Measurements from ENCODE around the gene PRAME. TPM values are rescaled to one million over a fixed set of nuclear protein-coding genes. Genes with fewer than 3 reads are reported as not detected.
"Not testable (repeated sequence)": the region's sequence is repeated elsewhere in the genome, so short reads cannot be mapped to it uniquely, and the experiment has no call there.

The PRAME gene
- polyA plus RNA-seq, 4 donors: 0.54 to 1.5 (median 1.3) TPM

DNA sequence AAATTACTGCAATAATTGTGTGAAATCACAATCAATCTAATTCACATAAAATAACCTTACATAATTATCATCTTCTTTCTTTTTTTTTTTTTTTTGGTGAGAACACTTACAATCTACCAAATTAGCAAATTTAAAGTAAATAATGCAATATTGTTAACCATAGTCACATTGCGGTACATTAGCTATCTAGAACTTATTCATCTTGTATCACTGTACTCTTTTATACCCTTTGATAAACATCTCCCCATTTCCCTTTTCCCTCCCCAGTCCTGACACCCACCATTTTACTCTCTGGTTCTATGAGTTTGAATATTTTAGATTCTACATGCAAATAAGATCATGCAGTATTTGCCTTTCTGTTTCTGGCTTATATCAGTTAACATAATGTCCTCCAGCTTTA, 24.0 kb upstream of the PRAME start:
- DNase-seq (ENCODE audit: low read depth in 4 of 4, low spot score in 3 of 4): no peak

DNA sequence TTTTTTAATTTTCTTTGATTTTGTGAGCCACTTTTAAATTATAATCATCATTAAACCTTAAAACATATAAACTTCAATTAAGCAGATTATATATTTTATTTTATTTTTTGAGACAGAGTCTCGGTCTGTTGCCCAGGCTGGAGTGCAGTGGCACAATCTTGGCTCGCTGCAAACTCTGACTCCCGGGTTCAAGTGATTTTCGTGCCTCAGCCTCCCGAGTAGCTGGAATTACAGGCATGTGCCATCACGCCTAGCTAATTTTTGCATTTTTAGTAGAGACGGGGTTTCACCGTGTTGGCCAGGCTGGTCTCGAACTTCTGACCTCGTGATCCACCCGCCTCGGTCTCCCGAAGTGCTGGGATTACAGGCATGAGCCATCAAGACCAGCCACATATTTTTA, 22.5 kb upstream of the PRAME start:
- DNase-seq (ENCODE audit: low read depth in 4 of 4, low spot score in 3 of 4): not testable (repeated sequence)

DNA sequence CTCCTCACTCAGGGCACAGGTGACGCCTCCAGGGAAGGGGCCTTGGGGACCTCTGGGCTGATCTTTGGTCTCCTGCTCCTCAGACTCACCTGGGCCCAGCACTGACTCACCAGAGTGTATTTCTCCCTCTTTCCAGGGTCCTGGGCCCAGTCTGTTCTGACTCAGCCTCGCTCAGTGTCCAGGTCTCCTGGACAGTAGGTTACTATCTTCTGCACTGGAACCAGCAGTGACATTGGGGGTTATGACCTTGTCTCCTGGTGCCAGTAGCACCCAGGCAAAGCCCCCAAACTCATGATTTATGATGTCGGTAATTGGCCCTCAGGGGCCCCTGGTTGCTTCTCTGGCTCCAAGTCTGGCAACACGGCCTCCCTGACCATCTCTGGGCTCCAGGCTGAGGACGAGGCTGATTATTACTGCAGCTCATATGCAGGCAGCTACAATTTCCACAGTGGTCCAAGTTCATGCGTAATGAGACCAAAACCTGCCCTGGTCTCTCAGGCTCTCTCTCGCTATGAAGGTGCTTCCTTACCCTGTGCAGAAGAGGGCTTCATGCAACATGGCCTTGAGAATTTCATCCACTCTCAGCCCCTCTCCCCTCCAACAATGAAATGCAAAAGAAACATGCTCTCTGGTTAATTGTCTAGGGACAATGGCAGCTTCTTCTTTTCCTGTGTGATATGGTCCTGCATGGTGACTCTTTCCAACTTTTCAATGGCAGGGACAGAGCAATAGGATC, 21.0 kb upstream of the PRAME start:
- no peak for DNase-seq (ENCODE audit: low read depth in 4 of 4, low spot score in 3 of 4)

DNA sequence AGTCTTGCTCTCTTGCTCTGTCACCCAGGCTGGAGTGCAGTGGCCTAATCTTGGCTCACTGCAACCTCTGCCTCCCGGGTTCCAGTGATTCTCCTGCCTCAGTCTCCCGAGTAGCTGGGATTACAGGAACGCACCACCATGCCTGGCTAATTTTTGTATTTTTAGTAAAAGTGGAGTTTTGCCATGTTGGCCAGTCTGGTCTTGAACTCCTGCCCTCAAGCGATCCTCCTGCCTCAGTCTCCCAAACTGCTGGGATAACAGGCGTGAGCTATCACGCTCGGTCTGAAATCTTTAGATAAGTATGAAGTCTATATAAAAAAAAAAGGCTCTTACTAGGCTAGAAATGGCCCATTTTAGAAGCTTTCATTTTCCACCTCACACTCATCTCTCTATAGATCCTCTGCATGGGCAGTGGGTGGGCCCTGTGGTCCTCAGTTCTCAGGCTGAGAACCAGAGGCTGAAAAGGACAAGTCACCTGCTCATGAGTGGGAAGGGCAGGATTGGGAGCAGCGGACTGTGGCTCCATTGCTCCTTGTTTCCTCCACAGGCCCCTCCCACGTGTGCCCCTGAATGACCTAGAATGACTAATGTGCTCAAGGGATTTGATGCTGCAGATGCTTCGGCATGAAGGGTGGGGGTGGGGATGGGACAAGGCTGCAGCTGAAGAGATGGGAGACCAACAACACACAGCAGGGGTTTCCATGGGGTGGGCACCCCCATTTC, 19.8 kb upstream of the PRAME start:
- no peak for DNase-seq (ENCODE audit: low read depth in 4 of 4, low spot score in 3 of 4)

DNA sequence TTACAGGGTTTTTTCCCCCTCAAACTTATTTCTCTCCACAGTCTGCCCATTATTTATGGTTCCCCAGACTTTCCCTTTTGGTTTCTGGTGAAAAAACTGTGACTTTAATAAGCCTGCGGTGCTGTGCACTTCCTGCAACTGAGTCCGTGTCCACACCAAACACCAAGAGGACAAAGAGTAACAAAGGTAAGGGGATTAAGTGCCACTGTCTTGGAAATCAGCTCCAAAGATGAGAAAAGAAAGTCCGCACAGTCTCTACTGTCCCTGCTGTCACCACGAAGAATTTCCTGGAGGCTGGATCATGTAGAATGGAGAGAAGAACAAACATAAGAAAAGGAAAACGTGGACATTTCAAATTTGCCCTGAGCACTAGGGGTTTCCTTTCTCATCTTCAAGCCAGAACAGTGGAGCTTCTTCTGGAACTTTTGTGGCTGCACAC, 17.9 kb upstream of the PRAME start:
- no peak for DNase-seq (ENCODE audit: low read depth in 4 of 4, low spot score in 3 of 4)

DNA sequence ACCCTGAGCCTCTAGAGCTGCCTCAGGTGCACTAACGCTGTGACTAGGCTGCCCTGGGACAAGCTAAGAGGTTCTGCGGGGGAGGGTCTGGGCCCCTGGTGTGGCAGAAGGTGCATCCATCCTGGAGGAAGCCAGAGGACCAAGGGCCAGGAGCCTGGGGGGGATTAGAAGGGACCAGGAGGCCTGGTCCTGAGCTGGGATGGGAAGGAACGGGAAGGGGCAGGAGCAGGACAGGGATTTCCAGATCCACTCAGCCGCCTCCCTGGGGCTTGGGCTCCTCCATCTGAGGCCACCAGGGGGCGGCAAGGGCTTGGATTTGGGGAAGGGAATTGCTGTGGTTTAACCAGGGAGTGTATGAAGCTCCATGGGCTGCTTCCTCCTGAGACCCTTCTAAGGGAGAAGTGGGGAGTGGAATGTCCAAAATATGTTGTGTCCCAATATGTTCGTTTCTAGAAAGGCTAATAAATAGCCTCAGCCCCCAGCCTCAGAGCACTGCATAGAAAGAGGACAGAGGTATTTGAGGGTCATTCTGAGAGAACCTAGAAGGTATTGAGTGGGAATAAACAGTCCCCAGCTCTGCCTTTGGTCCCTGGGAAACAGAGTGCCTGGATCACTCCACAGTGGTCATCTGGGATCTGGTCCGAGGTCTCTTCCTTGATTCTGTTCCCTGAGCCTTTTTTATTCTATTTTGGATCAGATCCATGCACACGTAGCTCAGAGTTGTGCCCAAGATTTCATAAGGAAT, 17.4 kb upstream of the PRAME start:
- peak; percentile 20 to 33 (median 31) for DNase-seq (ENCODE audit: low read depth in 4 of 4, low spot score in 3 of 4)

DNA sequence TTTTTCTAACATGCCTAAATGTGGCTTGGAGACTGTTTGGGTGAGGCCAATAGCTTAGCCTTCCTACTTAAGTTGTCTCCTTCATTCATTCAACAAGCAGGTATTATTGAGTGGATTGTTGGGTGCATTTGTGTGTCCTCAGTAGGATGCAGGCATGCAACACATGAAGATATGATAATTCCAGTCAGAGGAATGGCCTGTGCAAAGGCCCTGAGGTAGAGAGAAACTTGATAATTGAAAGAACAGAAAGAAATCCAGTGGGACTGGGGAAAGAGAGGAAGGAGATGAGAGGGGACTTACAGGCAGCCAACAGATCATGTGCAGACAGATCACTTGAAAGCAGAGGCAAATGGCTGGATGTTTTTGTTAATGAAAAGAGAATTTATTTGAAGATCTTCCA, 15.3 kb upstream of the PRAME start:
- no peak for DNase-seq (ENCODE audit: low read depth in 4 of 4, low spot score in 3 of 4)

DNA sequence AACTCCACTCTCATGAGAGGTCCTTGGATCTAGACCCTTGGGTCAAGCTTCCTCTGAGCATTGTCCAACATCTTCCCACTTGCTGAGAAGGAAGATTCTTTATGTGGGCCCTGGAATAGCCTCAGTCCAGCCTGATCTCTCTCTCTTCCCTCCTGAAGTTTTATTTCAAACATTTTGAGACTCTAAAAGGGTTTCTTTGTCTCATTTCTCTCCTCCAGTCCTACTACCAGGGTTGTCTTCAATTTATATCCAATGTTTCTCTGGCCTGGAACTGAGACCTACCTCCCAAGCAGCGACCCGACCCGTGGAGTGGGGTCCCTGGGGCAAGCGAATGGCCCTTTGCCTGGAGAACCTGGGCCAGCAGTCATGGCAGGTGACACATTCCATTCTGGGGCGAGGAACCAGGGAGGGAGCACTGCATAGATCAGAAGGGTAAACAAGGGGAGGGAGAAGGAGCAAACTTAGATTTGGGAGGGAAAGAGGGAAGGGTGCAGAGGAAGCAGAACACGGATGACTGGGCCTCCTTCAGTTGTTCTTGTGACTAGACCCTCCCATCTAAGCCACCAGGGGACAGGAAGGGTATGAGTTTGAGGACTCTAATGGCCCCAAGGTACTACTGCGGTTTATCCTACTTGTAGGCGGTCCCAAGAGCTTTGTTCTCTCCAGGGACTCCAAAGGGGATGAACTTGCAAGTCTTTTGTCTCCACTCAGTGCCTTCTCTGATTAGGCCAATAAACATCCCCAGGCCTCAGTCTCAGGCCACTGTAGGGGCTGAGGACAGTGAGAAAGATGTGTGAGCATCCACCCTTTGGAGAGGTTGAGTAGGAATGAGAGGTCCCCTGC, 14.2 kb upstream of the PRAME start:
- no peak for DNase-seq (ENCODE audit: low read depth in 4 of 4, low spot score in 3 of 4)

DNA sequence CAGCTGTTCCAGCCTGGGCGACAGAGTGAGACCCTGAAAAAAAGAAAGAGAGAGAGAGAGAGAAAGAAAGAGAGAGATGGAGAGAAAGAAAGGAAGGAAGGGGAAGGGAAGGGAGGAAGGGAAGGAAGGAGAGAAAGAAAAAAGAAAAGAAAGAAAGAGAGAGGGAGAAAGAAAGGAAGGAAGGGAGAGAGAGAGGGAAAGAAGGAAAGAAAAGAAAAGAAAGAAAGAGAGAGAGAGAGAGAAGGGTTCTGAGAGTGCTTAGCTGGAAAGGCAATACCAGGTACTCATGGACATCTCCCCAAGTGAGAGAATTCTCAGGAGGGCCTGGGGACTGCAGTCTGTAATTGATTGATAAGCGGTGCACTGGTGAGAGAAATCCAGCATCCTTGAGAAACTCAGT, 12.8 kb upstream of the PRAME start:
- no peak for DNase-seq (ENCODE audit: low read depth in 4 of 4, low spot score in 3 of 4)

DNA sequence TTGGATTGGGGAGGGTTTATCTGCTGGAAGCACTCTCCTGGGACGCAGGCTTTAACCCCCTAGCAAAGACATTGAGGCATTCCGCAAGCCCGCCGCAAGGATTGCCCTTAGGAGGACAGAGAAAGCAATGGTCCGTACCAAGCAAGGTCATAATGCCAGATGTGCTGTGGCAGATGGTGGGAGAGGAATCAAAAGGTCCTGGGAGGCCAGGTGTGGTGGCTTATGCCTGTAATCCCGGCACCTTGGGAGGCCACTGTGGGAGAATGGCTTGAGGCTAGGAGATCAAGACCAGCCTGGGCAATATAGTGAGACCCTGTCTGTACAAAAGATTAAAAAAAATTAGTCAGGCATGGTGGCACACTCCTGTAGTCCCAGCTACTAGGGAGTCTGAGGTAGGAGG, 12.4 kb upstream of the PRAME start:
- DNase-seq (ENCODE audit: low read depth in 4 of 4, low spot score in 3 of 4): no peak

DNA sequence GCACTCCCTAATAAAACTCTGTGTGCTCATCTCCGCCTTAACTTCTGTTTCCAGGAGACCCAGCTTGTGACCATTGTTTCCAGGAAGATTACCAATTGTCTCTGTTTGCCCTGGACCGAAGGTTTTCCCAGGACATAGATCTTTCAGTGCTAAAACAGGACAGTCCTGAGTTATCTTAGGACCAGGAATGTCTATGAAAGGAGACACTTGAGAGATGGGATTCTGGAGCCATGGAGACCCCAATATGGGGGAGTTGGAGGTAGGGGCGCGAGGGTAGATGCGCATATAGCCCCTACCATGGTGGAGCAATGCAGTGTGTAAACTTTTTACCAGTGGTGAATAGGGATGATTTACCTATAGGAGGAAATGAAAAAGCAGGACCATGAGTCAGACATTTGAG, 10.2 kb upstream of the PRAME start:
- DNase-seq (ENCODE audit: low read depth in 4 of 4, low spot score in 3 of 4): no peak

DNA sequence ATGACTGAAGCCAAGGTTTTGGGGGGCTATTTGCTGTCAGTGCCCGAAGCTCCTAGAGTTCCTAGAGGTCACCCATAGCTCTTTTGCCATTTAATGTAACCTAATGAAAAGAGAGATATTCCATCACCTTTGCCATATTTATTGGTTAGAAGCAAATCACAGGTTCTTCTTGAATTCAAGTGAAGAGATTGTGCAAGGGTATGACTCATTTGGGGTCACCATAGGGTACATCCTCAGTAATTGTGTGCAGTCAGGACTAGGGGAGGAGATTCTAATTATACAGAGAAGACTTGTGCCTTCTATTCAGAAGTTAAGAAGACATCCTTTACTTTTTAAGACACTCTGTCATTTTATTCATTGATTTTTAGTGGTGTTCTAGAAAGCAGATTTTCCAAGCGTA, 6.9 kb upstream of the PRAME start:
- DNase-seq (ENCODE audit: low read depth in 4 of 4, low spot score in 3 of 4): no peak

DNA sequence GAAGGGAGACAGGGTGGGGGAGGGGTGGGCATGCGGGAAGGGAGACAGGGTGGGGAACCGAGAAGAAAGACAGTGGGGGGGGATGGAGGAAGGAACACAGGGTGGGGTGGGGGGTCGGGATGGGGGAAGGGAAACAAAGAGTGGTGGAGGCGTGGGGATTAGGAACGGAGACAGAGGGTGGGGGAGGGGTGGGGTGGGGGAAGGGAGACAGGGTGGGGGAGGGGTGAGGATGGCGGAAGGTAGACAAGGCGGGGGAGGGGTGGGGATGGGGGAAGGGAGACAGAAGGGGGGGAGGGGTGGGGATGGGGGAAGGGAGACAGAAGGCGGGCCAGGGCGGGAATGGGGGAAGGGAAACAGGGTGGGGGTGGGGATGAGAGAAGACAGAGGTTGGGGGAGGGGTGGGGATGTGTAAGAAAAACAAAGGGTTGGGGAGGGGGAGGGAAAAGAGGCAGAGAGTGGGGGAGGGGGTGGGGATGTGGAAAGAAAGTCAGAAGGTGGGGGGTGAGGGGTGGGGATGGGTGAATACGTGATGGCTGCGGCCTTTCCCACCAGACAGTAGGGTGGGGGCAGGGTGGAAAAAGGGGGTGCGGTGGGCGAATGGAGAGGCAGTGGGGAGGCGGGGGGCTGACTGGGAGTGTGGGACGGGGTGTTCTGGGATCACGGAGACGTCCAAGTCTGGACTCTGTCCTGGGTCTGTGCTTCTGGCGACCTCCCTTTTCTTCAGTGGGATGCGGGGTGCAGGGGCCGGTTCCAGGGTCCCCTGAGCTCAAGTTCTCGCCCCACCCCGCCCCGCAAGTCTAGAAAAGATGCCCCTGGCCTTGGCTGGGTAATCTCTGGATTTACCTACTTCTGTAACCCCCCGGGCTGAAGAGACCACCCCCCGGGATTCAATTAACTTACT, 744 bp downstream of the PRAME start:
- no peak for DNase-seq (ENCODE audit: low read depth in 4 of 4, low spot score in 3 of 4)

DNA sequence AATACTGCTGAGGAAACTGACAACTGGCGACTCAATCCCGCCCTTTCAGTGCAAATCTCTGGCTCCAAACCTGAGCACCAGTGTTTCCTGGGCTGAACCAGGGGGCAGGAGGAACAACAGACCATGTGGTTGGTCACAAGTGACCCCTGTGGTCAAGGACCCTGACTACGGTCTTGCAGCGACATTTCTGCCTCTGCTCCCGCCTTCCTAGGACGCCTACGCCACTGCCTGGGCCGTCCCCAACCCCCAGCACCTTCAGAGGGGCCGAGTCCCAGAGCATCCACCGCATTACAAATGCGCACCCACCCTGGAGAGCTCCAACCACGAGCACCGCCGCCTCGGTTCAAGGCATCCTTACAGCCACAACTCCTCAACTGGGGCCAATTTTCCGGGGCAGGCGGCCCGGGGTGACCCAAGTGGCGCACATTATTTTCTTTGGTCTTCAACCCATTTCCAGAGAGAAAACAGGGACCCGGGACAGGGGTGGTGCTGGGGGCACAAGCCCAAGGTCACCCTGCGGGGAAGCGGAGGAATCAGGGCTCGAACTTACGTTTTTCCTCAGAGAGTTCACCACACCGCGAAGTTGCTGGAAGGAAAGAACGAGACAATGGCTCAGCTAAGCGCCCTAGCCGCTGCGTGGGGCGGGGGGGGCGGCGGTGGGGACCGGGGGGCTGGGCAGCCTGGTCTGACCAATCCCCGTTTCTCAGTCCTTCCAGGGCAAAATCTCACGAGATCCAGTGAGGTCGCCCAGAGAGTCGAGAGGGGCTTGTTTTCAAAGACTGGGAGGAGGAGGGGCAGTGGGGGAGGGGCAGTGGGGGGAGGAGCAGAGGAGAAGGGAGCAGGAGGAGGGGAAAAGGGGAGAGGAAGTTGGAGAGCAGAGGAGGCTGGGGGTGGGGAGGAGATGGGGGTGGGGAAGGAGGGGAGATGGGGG, 1.8 kb downstream of the PRAME start:
- no peak for DNase-seq (ENCODE audit: low read depth in 4 of 4, low spot score in 3 of 4)

DNA sequence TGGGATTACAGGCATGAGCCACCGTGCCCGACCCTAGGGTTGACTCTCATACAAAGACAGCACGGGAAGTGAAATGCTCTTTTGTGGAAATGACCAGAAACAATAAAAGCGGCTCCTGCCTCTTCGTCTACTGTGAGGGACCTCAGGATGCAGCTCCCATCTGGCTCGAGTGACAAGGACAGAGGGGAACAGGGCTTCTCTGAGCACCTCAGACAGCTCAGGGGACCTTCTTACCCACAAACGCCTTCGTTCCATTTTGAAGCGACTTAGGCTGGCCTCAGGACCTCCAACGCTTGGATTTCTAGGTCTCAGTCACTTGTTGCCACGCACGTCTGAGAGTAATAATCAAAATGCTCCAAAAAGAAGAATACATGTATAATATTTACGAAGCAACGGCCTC, 2.5 kb downstream of the PRAME start:
- DNase-seq (ENCODE audit: low read depth in 4 of 4, low spot score in 3 of 4): no peak

DNA sequence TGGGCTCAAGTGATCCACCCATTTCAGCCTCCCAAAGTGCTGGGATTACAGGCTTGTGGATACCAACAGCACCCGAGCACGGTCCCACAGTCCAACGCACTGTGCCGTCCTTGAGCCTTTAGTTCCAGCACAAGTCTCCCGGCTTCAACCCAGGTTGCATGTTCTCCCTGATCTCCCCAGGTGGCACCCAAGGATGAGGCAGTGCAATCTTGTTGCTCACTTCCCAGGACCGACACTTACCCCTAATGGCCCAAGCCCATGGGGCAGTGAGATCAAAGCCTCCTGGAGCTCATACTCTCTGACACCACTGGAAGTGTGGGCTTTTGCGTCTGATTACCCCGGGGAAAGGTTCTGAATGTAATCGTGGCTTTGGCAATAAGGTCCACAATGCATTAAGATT, 3.5 kb downstream of the PRAME start:
- no peak for DNase-seq (ENCODE audit: low read depth in 4 of 4, low spot score in 3 of 4)

DNA sequence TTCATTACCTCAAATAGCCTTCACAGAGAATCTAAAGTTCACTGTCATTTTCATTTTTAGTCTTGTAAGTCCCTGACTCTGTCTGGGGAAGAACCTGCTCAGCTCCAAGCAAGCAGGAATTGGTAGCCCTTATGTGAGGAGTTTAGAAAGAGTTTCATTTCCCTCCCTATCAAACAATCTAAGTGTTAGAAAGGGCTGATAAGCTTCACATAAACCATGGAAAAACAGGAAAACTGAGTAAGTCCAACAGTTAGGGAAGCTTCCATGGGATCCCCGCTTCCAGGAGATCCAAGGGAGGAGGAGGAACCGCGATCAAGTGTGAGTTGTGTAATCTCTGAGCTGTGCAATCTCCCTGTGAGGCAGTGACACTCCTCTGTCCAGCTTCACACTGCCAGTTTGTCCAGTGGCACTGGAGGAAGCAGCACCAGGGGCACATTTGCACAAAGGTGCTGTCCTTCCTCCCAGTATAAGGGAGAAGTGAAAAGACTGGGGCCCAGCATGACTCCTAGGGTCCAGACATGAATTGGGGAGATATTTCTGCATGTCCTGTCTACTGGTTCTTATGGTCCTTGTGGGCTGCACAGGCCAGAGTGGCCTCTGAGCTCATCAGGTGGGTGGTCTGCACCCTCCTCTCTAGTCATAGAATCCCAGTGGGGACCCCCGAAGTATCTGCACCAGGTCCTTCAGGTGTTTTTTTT, 4.3 kb downstream of the PRAME start:
- DNase-seq (ENCODE audit: low read depth in 4 of 4, low spot score in 3 of 4): no peak

All from right renal pelvis (tissue), 4 donors.